GM12875 (cell line): ENCODE data around the gene GLT8D2.

ENCODE experiments used
- H3K4me3 ChIP-seq: one replicate; pipeline ENCODE4 v1.5.1; 2011; ENCODE audit warnings: low read depth, low read length, control low read depth
- TF ChIP-seq, protein P1 (sequence below): IDR thresholded peaks from 2 replicates; pipeline ENCODE4 v1.5.1; 2011; ENCODE audit warnings: low read depth, mild to moderate bottlenecking, control low read depth, inconsistent platforms, low read length, moderate library complexity, borderline replicate concordance; ENCODE audit not compliant: insufficient read depth

Gene GLT8D2

DNA sequence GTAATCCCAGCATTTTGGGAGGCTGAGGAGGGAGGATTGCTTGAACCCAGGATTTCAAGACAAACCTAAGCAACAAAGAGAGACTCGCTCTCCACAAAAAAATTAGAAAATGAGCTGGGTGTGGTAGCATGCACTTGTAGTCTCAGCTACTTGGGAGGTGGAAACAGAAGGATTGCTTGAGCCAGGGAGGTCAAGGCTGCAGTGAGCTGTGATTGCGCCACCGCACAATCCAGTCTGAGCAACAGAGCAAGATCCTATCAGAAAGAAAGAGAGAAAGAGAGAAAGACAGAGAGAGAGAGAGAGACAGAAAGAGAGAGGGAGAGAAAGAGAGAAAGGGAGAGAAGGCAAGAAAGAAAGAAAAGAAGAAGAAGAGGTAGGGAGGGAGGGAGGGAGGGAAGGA lies 47.3 kb downstream of the GLT8D2 start:
- TF ChIP-seq, protein P1, sequence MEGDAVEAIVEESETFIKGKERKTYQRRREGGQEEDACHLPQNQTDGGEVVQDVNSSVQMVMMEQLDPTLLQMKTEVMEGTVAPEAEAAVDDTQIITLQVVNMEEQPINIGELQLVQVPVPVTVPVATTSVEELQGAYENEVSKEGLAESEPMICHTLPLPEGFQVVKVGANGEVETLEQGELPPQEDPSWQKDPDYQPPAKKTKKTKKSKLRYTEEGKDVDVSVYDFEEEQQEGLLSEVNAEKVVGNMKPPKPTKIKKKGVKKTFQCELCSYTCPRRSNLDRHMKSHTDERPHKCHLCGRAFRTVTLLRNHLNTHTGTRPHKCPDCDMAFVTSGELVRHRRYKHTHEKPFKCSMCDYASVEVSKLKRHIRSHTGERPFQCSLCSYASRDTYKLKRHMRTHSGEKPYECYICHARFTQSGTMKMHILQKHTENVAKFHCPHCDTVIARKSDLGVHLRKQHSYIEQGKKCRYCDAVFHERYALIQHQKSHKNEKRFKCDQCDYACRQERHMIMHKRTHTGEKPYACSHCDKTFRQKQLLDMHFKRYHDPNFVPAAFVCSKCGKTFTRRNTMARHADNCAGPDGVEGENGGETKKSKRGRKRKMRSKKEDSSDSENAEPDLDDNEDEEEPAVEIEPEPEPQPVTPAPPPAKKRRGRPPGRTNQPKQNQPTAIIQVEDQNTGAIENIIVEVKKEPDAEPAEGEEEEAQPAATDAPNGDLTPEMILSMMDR: no peak
- no peak overlapping the region for H3K4me3 ChIP-seq

DNA sequence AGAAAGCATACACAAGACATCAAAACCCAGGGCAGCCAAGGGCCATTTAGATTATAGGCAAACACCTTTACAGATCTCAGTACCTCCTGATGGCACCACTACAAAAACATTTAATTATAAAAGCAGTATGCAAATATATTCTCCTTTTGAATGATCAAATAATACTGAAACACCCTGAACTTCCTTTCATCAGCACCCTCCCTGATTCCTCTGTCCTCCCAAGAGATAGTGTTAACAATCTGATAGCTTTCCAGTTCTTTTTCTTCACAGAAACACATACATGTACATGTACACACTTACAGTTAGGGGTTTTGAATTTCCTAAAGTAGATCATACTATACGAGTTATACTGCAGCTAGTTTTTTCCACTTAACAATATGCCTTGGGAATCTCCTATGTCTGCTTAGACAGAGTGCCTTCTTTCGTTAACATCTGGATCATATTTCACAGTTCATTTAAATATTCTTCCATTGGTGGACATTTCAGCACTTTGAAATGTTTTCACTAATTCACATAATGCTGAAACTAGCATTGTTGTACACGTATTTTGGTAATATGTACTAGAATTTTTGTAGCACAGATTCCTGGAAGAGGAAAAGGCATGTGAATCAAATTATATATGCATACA lies 49.1 kb downstream of the GLT8D2 start:
- H3K4me3 ChIP-seq: no peak overlapping the region

DNA sequence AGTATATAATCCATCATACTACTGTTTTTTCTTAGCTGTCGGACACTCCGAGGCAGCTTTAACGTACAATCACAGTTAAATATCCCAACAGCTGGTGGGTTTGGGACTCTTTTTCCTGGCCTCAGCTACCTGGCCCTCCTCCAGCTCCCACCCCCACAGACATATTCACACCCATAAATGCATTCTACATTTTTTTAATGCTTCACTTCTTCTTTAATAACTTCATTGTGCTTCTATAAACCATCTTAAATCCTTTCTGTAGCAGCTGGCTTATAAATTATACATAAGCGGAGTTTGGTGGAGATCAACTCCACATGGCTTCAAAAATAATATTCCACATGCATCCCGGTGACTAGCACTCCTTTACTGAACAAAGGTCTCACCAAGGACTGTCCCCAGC lies 51.0 kb downstream of the GLT8D2 start:
- TF ChIP-seq, protein P1: no peak

More for the DNA sequence above, 49.1 kb downstream of the GLT8D2 start:
- TF ChIP-seq, protein P1: no peak

DNA sequence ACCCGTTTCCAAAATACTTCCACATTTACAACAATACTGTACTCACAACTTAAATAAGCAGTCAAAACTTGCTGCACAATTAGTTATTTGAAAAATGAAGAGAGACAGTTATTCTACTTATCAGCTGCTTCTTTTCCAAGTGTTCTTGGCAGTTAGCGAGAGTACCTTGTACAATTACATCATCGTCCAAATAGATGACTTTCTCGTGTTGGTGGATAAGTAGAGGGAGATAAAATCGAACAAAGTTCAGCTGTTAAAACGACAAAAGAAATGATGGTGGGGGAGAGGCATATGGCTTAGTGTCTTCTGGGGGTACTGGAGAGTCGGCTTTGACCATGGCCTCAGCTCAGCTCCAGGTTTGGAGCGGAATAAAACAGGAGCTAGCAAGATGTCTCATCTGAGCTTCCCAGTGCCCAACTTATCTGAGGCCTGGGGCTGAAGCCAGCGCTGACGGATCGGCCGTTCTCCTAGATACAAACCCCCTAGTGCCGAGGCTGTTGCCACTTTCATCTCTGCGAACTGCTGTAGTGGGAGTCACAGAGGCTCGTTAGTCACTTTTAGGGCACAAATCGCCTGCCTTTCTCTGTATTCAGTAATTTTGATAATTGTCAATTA lies 52.6 kb downstream of the GLT8D2 start:
- H3K4me3 ChIP-seq: no peak overlapping the region
- TF ChIP-seq, protein P1: no peak

More for the DNA sequence above, 51.0 kb downstream of the GLT8D2 start:
- H3K4me3 ChIP-seq: no peak overlapping the region

DNA sequence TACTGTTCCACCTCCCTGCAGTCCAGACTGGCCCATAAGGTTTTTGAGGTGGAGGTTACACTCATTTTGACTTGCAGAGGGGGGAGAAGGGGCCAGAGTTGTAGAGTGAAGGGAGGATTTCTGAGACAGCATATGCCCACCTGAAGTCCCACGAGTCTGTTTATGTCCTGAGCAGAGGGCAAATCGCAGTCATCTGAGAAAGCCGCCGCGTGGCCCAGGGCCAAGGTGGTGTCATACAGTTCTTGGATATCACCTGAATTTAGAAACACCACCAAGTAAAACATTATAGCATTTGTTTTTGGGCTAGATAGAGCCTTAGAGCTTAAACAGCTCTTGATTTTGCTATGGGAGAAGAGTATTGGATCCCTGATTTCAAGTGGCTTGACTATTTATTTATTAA lies 53.4 kb downstream of the GLT8D2 start:
- H3K4me3 ChIP-seq: no peak overlapping the region
- TF ChIP-seq, protein P1: no peak

DNA sequence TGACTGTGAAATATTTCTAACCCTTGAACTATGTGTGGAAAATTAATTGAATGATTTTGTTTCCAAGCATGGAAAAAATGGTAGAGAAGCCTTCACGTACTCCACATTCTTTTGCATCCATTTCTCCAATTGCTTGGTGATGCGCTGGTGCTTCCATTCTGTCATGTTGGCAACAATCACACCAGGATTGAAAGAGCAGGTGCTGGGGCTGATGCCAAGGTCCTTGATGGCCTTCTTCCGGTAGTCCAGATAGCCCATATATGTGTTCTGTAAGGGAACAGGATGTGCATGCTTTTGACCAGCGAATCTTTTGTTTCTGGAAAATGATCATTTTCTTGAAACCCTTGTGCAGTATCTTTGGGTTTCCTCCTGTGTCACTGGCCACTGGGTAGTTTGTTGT lies 55.8 kb downstream of the GLT8D2 start:
- no peak overlapping the region for H3K4me3 ChIP-seq
- TF ChIP-seq, protein P1: no peak

DNA sequence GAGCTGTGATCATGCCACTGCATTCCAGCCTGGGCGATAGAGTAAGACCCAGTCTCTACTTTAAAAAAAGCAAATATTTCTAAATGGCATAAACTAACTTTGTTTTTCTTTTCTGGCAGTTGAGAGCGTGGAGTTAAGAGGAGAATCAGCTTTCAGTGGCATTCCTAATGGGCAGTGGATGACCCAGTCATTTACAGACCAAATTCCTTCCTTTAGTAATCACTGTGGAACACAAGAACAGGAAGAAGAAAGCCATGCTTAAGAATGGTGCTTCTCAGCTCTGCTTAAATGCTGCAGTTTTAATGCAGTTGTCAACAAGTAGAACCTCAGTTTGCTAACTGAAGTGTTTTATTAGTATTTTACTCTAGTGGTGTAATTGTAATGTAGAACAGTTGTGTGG lies 63.2 kb downstream of the GLT8D2 start:
- no peak overlapping the region for H3K4me3 ChIP-seq
- TF ChIP-seq, protein P1: no peak
